ENCODE data around the gene TRIP10.

DNA sequence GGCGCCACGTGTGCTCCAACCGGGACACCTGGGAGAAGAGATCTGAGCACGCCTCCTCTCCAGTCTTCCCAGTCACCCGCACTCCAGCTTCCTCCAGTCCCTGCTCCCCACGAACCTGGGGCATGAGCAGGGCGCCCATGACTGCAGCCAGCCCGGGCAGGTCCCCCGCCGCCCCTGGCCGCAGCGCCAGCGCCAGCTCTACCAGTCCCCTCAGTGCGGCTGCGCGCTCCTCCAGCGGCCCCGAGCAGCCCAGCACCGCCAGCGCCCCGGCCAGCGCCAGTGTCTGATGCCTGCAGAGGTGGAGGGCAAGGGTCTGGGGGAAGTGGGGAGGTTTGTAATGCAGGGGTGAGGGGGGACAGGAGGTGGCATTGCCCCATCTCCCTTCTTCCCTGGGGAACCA is 14.7 kb downstream of the TRIP10 start:
- TF ChIP-seq ZNF217 (IDR thresholded peaks at IDR 0.05), result no peak
- TF ChIP-seq EGR1 (IDR thresholded peaks at IDR 0.05; ENCODE audit: borderline replicate concordance in 1 of 2, low read depth in 2 of 2, low read length in 2 of 2), result no peak
- TF ChIP-seq RCOR1 (conservative IDR thresholded peaks at IDR 0.05; ENCODE audit: low read depth, low read length), result no peak
- no peak for TF ChIP-seq EED (IDR thresholded peaks at IDR 0.05; ENCODE audit: low read depth)
- TF ChIP-seq, protein P1, sequence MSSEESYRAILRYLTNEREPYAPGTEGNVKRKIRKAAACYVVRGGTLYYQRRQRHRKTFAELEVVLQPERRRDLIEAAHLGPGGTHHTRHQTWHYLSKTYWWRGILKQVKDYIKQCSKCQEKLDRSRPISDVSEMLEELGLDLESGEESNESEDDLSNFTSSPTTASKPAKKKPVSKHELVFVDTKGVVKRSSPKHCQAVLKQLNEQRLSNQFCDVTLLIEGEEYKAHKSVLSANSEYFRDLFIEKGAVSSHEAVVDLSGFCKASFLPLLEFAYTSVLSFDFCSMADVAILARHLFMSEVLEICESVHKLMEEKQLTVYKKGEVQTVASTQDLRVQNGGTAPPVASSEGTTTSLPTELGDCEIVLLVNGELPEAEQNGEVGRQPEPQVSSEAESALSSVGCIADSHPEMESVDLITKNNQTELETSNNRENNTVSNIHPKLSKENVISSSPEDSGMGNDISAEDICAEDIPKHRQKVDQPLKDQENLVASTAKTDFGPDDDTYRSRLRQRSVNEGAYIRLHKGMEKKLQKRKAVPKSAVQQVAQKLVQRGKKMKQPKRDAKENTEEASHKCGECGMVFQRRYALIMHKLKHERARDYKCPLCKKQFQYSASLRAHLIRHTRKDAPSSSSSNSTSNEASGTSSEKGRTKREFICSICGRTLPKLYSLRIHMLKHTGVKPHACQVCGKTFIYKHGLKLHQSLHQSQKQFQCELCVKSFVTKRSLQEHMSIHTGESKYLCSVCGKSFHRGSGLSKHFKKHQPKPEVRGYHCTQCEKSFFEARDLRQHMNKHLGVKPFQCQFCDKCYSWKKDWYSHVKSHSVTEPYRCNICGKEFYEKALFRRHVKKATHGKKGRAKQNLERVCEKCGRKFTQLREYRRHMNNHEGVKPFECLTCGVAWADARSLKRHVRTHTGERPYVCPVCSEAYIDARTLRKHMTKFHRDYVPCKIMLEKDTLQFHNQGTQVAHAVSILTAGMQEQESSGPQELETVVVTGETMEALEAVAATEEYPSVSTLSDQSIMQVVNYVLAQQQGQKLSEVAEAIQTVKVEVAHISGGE (CRISPR knock-in tag; IDR thresholded peaks at IDR 0.05), result no peak
- TF ChIP-seq EP300 (IDR thresholded peaks at IDR 0.05; ENCODE audit: borderline replicate concordance in 1 of 2, control insufficient read depth in 1 of 2, low read depth in 2 of 2, low read length in 2 of 2), result no peak
- no peak for TF ChIP-seq CREB1 (IDR thresholded peaks at IDR 0.05; ENCODE audit: low read depth)
- TF ChIP-seq, protein P2, sequence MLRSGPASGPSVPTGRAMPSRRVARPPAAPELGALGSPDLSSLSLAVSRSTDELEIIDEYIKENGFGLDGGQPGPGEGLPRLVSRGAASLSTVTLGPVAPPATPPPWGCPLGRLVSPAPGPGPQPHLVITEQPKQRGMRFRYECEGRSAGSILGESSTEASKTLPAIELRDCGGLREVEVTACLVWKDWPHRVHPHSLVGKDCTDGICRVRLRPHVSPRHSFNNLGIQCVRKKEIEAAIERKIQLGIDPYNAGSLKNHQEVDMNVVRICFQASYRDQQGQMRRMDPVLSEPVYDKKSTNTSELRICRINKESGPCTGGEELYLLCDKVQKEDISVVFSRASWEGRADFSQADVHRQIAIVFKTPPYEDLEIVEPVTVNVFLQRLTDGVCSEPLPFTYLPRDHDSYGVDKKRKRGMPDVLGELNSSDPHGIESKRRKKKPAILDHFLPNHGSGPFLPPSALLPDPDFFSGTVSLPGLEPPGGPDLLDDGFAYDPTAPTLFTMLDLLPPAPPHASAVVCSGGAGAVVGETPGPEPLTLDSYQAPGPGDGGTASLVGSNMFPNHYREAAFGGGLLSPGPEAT (IDR thresholded peaks at IDR 0.05; ENCODE audit: low read depth), result no peak
- TF ChIP-seq NFYA (IDR thresholded peaks at IDR 0.05; ENCODE audit: borderline replicate concordance, low read depth, low read length), result no peak
- no peak for TF ChIP-seq RFX5 (IDR thresholded peaks at IDR 0.05; ENCODE audit: low read depth, low read length)
- TF ChIP-seq YY1 (IDR thresholded peaks at IDR 0.05; ENCODE audit: low read depth, low read length), result no peak

Measured in GM12878 (cell line).